ENCODE measurements around the gene SIGLEC8.
"Not testable (repeated sequence)": the region's sequence is repeated elsewhere in the genome, so short reads cannot be mapped to it uniquely, and the experiment has no call there.

Gene SIGLEC8

DNA sequence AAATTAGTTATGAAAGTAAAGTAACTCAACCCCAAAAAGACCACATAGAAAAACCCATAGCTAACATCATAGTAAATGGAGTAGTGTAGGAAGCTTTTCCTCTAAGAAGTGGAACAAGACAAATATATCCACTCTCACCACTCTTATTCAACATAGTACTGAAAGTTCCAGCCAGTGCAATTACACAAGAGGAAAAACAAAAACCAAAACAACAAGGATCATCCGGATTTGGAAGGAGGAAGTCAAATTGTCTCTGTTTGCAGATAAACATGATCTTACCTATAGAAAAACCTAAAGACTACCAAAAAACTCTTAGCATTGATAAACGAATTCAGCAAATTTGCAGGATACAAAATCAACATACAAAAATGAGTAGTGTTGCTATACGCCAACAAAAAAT lies 8.5 kb upstream of the SIGLEC8 start:
- H3K4me3 ChIP-seq (ENCODE audit: low read depth, low read length) = no peak overlapping the region
- TF ChIP-seq, protein P1, sequence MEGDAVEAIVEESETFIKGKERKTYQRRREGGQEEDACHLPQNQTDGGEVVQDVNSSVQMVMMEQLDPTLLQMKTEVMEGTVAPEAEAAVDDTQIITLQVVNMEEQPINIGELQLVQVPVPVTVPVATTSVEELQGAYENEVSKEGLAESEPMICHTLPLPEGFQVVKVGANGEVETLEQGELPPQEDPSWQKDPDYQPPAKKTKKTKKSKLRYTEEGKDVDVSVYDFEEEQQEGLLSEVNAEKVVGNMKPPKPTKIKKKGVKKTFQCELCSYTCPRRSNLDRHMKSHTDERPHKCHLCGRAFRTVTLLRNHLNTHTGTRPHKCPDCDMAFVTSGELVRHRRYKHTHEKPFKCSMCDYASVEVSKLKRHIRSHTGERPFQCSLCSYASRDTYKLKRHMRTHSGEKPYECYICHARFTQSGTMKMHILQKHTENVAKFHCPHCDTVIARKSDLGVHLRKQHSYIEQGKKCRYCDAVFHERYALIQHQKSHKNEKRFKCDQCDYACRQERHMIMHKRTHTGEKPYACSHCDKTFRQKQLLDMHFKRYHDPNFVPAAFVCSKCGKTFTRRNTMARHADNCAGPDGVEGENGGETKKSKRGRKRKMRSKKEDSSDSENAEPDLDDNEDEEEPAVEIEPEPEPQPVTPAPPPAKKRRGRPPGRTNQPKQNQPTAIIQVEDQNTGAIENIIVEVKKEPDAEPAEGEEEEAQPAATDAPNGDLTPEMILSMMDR (IDR thresholded peaks at IDR 0.05; ENCODE audit: low read depth, low read length) = no peak

DNA sequence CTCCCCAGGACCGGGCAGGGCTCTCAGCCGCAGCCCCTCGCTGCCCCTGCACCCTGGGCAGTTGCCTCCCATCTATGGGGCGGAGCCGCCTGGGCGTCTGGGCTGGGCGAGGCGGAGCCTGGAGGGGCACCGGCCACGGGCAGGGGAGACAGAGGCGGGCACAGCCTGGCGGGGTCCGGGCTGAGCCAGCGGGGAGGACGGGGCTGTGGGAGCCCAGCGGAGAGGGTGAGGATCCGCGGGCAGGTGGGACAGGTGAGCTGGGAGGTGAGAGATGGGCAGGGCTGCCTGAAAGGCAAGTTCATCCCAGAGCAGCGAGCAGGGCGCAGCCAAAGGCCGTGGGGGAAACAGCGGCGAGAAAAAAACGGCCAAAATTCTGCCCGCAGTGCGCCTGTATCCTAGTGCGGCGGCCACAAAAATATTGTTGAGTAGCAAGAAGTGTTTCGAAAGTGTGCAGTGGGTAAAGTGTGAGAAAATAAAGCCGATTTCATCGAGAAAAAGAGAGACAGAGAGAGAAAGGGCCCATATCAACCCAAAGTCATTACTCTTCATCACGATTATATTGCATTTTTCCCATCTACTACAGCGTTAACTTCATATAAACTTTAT lies 5.8 kb upstream of the SIGLEC8 start:
- not testable (repeated sequence) for H3K4me3 ChIP-seq (ENCODE audit: low read depth, low read length)

DNA sequence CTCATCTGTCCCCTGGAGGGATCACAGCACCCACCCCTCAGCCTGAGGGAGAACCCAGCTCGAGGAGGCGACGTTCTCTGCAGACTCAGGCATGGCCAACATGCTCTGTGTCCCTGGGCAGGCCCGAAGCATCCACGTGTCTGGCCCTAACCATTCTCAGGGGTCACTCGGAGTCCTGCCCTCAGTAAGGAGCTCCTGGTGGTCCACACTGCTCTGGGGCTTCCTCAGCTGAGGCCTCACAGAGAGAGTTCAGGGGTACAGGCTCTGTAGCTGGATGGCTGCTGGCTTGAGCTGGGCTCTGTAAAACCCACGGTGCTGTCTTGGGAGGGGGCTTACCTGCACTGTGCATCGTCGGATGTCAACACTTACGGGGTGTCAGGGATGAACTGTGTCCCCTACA lies 4.4 kb upstream of the SIGLEC8 start:
- TF ChIP-seq, protein P1 (IDR thresholded peaks at IDR 0.05; ENCODE audit: low read depth, low read length) = no peak
- H3K4me3 ChIP-seq (ENCODE audit: low read depth, low read length) = no peak overlapping the region

DNA sequence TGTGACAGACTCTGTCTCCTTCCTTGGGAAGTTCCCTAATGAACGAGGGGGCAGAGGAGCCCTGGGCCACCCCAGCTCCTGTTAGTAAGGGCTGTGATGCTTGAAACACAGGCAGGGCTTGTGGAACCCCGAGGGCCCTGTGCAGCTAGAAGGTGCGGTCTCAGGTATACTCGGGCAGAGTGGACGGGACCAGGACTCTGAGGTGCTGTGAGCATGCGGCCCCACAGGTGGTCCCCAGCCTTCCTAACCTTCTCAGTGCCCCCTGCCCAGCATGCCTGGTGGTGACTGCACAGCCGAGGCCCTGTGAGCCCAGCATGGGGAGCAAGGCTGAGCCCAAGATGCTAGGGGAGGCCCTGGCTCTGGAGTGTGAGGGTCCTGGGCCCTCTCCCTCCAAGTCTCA lies 4.0 kb upstream of the SIGLEC8 start:
- TF ChIP-seq, protein P1 (IDR thresholded peaks at IDR 0.05; ENCODE audit: low read depth, low read length) = no peak
- H3K4me3 ChIP-seq (ENCODE audit: low read depth, low read length) = no peak overlapping the region

DNA sequence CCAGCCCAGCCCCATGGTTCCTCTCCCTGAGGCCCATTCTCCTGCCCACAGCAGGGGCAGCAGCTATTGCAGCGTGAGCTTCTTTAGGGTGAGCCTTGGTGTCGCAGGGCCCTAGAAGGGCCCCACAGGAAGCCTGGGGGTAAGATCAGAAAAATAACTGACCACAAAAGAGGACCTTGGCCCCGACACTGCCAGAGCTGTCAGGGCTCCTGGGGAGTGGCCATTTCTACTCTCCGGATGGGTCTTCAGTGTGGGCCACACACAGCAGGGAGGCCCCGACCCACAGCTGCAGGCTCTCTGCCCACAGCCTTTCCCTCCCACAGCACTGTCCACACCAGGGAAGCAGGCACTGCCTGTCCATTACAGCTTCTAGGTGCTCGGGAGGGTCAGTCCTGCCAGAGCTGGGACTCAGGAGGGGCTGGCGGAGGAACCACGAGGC lies 3.5 kb upstream of the SIGLEC8 start:
- no peak overlapping the region for H3K4me3 ChIP-seq (ENCODE audit: low read depth, low read length)
- TF ChIP-seq, protein P1 (IDR thresholded peaks at IDR 0.05; ENCODE audit: low read depth, low read length) = no peak

DNA sequence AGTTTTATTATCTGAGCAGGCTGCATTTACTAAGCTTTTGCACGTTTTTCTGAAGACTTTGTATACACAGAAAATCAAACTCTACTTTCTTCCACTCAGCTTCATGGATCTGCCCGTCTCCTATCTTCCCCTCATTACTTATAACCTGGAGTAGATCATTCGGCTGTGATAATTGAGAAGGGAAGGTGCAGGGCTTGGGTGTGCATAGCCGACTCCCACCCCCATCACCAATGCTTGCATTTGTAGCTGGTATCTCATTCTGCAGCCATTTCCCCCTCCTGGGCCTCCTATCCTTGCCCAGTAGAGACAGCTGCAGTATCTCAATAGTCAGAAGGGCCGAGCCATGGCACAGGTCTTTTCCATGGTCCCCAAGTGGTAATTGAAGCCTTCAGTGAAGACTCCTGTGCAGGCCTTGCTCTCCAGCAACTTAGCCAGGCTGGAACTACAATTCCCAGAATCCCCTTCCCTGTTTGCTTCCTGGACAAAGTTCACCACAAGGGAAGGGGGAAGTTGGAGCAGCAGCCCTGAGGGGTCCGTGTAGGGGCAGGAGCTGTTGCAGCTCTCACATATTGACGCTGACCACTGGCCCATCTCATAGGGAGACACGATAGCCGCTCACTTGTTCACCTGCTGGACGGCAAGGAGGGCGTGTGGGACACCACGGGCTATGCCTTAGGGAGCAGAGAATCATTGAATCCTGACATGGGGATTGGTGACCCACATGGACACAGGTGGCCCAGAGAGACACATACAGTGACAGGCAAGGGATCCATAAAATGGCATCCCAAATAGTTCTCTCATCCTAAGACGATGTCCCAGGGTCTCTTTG lies 2.1 kb upstream of the SIGLEC8 start:
- H3K4me3 ChIP-seq (ENCODE audit: low read depth, low read length) = no peak overlapping the region
- TF ChIP-seq, protein P1 (IDR thresholded peaks at IDR 0.05; ENCODE audit: low read depth, low read length) = no peak

DNA sequence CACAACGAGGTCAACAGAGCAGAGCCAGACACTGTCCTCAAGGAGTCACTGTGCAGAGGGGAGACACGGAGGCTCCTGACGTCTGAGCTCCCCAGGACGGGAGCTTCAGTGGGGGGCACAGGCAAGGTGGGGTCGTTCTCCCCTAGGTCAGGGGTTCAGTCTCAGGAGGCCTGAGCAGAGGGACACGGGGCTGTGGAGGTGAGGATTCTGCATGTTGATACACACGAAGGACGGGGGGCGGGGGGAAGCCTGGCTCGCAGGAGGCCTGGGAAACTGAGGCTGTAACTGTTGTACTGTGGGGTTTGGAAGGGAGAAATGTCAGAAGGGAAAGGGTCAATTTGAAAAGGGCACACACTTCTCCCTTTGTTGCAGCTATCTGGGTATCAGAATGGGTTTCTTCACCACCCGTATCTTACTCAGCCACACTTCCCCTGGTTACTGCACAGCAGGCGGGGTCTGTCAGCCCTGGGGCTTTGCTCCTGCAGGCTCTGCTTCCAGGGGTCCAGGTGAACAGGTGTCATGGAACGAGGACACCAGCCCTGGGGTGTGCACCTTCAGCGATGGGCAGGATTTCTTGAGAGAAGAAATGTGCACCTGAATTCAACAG lies 748 bp upstream of the SIGLEC8 start:
- TF ChIP-seq, protein P1 (IDR thresholded peaks at IDR 0.05; ENCODE audit: low read depth, low read length) = no peak
- no peak overlapping the region for H3K4me3 ChIP-seq (ENCODE audit: low read depth, low read length)
